PC-3 (cell line): Measurements from ENCODE around the gene SEC22C.

Experiments
- CTCF ChIP-seq: fragments of 300-600 bp; sonication (generic); conservative IDR thresholded peaks from 2 replicates; pipeline ENCODE4 v1.5.1; 2017; ENCODE audit warnings: antibody characterized with exemption, low read depth, mild to moderate bottlenecking, low read length
- EZH2 ChIP-seq: fragments of 300-600 bp; sonication (generic); IDR thresholded peaks from one replicate; pipeline ENCODE4 v1.6.1; 2017; ENCODE audit warnings: antibody characterized with exemption, mild to moderate bottlenecking, low read length; ENCODE audit not compliant: unreplicated experiment

GRCh38 chr3:42502429-42503250, 79.1 kb downstream of the SEC22C start, which contains the start of gene VIPR1:
- no peak for TF ChIP-seq CTCF
- no peak for TF ChIP-seq EZH2
